ENCODE results near the gene SUPT3H.
"Not testable (repeated sequence)": the region's sequence is repeated elsewhere in the genome, so short reads cannot be mapped to it uniquely, and the experiment has no call there.

DNA sequence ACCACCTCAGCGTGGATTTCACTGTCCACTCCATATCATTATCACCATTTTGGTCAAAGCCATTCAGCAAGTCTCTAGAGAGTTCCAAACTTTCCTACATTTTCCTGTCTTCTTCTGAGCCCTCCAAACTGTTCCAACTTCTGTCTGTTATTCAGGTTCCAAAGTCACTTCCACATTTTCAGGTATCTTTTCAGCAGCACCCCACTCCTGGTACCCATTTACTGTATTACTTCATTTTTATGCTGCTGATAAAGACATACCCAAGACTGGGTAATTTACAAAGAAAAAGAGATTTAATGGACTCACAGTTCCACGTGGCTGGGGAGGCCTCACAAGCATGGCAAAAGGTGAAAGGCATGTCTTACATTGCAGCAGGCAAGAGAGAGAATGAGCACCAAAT is 512.5 kb downstream of the SUPT3H start:
- not testable (repeated sequence) for TF ChIP-seq CTCF, POLR2A (IDR thresholded peaks at IDR 0.05)

Measured in breast epithelium (tissue), 3 donors.